Fibroblast of peridontal ligament (primary cell): ENCODE data around the gene ZNF79.

ENCODE experiments used
- DNase-seq: peaks from one replicate; pipeline ENCODE4 v3.0.0-alpha.2; 2010; ENCODE audit errors: extremely low read depth

Gene ZNF79

GRCh38 chr9:127398275-127398647 is 25.9 kb upstream of the ZNF79 start:
- DNase-seq, result no peak

- no peak for DNase-seq
These were observed 25.3 kb upstream of the ZNF79 start for GRCh38 chr9:127398715-127399400.

- DNase-seq, result no peak
These were observed 24.4 kb upstream of the ZNF79 start for GRCh38 chr9:127399736-127400269.

GRCh38 chr9:127402401-127403090 is 21.6 kb upstream of the ZNF79 start:
- DNase-seq, result no peak

GRCh38 chr9:127403507-127404192 is 20.5 kb upstream of the ZNF79 start:
- no peak for DNase-seq

- DNase-seq, result no peak
These were observed 19.6 kb upstream of the ZNF79 start for GRCh38 chr9:127404631-127405030.

- DNase-seq, result no peak
These were observed 18.6 kb upstream of the ZNF79 start for GRCh38 chr9:127405344-127406125.

GRCh38 chr9:127406799-127407491 is 17.2 kb upstream of the ZNF79 start:
- no peak for DNase-seq

GRCh38 chr9:127407492-127407843 is 16.7 kb upstream of the ZNF79 start:
- DNase-seq, result no peak

GRCh38 chr9:127411122-127411521 is 13.1 kb upstream of the ZNF79 start:
- no peak for DNase-seq

GRCh38 chr9:127415141-127415540 is 9.0 kb upstream of the ZNF79 start:
- no peak for DNase-seq

- DNase-seq, result no peak
These were observed 8.5 kb upstream of the ZNF79 start for GRCh38 chr9:127415657-127416056.

GRCh38 chr9:127417131-127418036 is 6.8 kb upstream of the ZNF79 start:
- DNase-seq, result peak; percentile 23

- no peak for DNase-seq
These were observed 6.1 kb upstream of the ZNF79 start for GRCh38 chr9:127418037-127418471.

GRCh38 chr9:127419348-127419747 is 4.8 kb upstream of the ZNF79 start:
- DNase-seq, result no peak

- DNase-seq, result no peak
These were observed 3.1 kb upstream of the ZNF79 start for GRCh38 chr9:127421057-127421456.

GRCh38 chr9:127422133-127422782 is 1.9 kb upstream of the ZNF79 start:
- DNase-seq, result no peak

- DNase-seq, result no peak
These were observed 1.4 kb upstream of the ZNF79 start for GRCh38 chr9:127422787-127423186.

GRCh38 chr9:127423476-127423933 is 677 bp upstream of the ZNF79 start:
- peak; percentile 33 for DNase-seq

GRCh38 chr9:127424676-127424999 is 456 bp downstream of the ZNF79 start:
- no peak for DNase-seq
